Right lobe of liver (tissue), 6 donors: ENCODE measurements around the gene LTBP3. TPM values are rescaled to one million over a fixed set of nuclear protein-coding genes. Genes with fewer than 3 reads are reported as not detected.

Experiments used
- ATAC-seq, 4 donors: fragments of 200-7000 bp; cut with Tn5 transposase; one replicate each; pipeline ENCODE4 v1.9.1; 2020; ENCODE audit warnings: mild to moderate bottlenecking in 4 of 4, moderate library complexity in 4 of 4
- DNase-seq, 3 donors: peaks; one replicate each; pipeline ENCODE4 v3.0.0-alpha.2; 2020
- H3K27ac ChIP-seq, 3 donors: fragments of 200-600 bp; one replicate each; pipeline ENCODE4 v1.8.0; 2022
- H3K27me3 ChIP-seq, 2 donors: fragments of 200-600 bp; one replicate each; pipeline ENCODE4 v1.8.0; 2022
- H3K36me3 ChIP-seq, 4 donors: fragments of 200-600 bp; sonication (generic) in 1 of 4; one replicate each; pipeline versions ENCODE4 v1.5.1 to v1.8.0; 2017 to 2022; ENCODE audit warnings: control low read depth in 1 of 4
- H3K4me1 ChIP-seq, 4 donors: fragments of 200-600 bp; sonication (generic) in 1 of 4; one replicate each; pipeline versions ENCODE4 v1.5.1 to v1.8.0; 2017 to 2022; ENCODE audit warnings: control low read depth in 1 of 4
- H3K4me3 ChIP-seq, 3 donors: fragments of 200-600 bp; one replicate each; pipeline ENCODE4 v1.8.0; 2022
- H3K9me3 ChIP-seq, 4 donors: fragments of 200-600 bp; sonication (generic) in 1 of 4; one replicate each; pipeline versions ENCODE4 v1.5.1 to v1.8.0; 2017 to 2022; ENCODE audit warnings: control low read depth in 1 of 4
- CTCF ChIP-seq, 4 donors: fragments of 200-600 bp in 3 of 4; fragments of 450-650 bp in 1 of 4; IDR thresholded peaks; one replicate each; pipeline versions ENCODE4 v1.5.1 to v1.8.0; 2016 to 2022; ENCODE audit warnings: antibody characterized with exemption in 4 of 4, mild to moderate bottlenecking in 2 of 4
- POLR2A ChIP-seq: fragments of 450-650 bp; IDR thresholded peaks from one replicate; pipeline ENCODE4 v1.6.1; 2017; ENCODE audit warnings: antibody characterized with exemption, mild to moderate bottlenecking
- WGBS: methylation state at CpG from one replicate; pipeline ENCODE4 v1.1.6; 2018; ENCODE audit warnings: low coverage, low lambda C conversion rate; ENCODE audit not compliant: insufficient coverage; ENCODE audit errors: missing lambda C conversion rate; 5-methylcytosine and 5-hydroxymethylcytosine counted together
- intact Hi-C, 2 donors: fragments of 100-400 bp; cut with DNase I; formaldehyde crosslinking; loops; one replicate each; pipeline versions ENCODE4 v1.11.2 to v1.14.1; 2022
- total RNA-seq, 6 experiments: library from RNA; depleted of rRNA in 2 of 6; stranded (reverse); fragments of >200 nt in 2 of 6; fragmentation: NEBNext Ultra II Directional in 3 of 6; extraction: Animal tissue kit (Norgen Biotek cat#: 25700) in 3 of 6; gene quantifications; one replicate each; pipeline versions ENCODE4 v1.1.0 to v1.2.4, GENCODE V29; 2016 to 2023
- donor health status: DM: no; HTN: yes; CAD: no.
- donor health status: DM: no; HTN: no; CAD: no.
- donor health status: DM: no; HTN: no; CAD: no.
- donor health status: DM: no; HTN: yes; CAD: no.
- donor health status: DM: no; HTN: yes; CAD: no.

Gene LTBP3
- total RNA-seq, 6 experiments from 2014 or later = 26.6 to 94.1 (median 46.8) TPM

DNA sequence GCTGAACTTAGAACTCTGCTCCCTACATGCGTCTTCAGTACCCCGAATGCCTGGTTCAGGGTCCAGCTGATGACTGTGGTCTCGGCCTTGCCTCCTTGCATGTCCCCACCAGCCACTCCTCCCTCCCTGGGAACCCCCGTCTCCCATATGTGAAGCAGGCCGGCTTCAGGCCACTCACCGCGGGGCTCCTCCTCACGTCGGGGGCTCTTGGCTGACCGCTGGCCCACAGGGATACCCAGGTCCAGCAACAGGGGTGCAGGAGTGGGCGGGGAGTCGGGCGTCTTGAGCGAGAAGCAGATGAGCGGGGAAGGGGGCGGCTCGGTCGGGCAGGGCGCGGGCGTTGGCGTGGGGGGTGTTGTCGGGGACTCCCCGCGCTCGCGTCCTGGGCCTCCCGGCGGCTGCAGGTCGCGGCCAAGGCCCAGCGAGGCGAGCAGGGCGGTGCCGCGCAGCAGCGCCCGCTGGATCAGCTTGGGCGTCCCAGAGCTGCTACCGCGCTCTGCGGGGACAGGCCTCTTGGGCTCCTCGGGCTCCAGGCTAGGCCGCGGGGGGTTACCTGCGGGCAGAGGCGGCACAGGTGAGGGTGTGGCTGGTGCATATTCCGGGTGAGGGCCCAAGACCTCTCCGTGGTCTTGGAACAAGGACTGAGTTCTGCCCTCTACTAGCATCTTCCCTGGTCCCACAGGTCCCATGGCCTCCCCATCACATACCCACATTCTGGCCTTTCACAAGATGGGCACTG lies 41.2 kb upstream of the LTBP3 start:
- H3K27me3 ChIP-seq = no peaks in the 10 kb centered on the region
- no peaks in the 10 kb centered on the region for H3K9me3 ChIP-seq
- no peak for ATAC-seq
- peaks cover 0 to 34% (median 14%) of the 10 kb centered on the region in 4 donors for H3K36me3 ChIP-seq
- H3K4me3 ChIP-seq = no peak overlapping the region
- 74% methylated on average over 5 of the region's 49 CpGs for WGBS
- no peak for DNase-seq
- intact Hi-C loops = no loop called here
- no peak overlapping the region for H3K27ac ChIP-seq
- H3K4me1 ChIP-seq = no peaks in the 10 kb centered on the region
- TF ChIP-seq CTCF (IDR thresholded peaks at IDR 0.05) (no peak), POLR2A (no peak)

DNA sequence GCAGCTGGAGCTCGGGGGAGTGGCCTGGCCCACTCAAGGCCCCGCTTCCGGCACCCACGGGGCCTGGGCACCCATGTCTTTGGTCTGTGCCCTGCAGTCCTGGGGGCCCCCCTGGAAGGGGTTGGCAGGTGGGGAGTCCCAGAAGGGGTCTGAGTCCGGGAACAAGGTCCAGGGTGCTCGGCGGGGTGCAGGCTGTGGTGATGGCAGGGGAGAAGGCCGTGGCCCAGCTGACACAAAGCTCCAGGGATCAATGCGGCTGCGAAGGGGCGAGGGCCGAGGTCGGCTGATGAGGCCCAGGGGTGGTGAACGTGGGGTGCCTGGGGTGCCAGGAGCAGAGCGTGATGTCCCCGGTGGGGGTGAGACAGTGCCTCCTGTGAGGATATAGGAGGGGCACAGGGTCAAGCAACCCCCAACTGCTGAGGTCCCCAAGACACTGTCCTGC lies 40.1 kb upstream of the LTBP3 start:
- ATAC-seq = no peak
- 73% methylated on average over 4 of the region's 16 CpGs for WGBS
- Histone ChIP-seq H3K27ac (no peak overlapping the region), H3K9me3 (no peaks in the 10 kb centered on the region), H3K4me1 (no peaks in the 10 kb centered on the region), H3K4me3 (no peak overlapping the region), H3K27me3 (no peaks in the 10 kb centered on the region), H3K36me3 (peaks cover 0 to 24% (median 12%) of the 10 kb centered on the region in 4 donors)
- no peak for TF ChIP-seq POLR2A
- TF ChIP-seq CTCF (IDR thresholded peaks at IDR 0.05) = no peak
- DNase-seq = no peak
- intact Hi-C loops = no loop called here

- H3K36me3 ChIP-seq = peaks cover 0 to 17% (median 8%) of the 10 kb centered on the region in 4 donors
- WGBS = 82% methylated on average over 3 of the region's 6 CpGs
- H3K4me1 ChIP-seq = no peaks in the 10 kb centered on the region
- no peak overlapping the region for H3K27ac ChIP-seq
- no peak for TF ChIP-seq POLR2A
- TF ChIP-seq CTCF (IDR thresholded peaks at IDR 0.05) = no peak
- no peak for DNase-seq
- intact Hi-C loops = no loop called here
- ATAC-seq = no peak
- H3K27me3 ChIP-seq = no peaks in the 10 kb centered on the region
- H3K9me3 ChIP-seq = no peaks in the 10 kb centered on the region
- no peak overlapping the region for H3K4me3 ChIP-seq
Observed at GRCh38 chr11:65596520-65596919, 38.4 kb upstream of the LTBP3 start.

GRCh38 chr11:65595543-65596281 lies 37.6 kb upstream of the LTBP3 start, which contains the start of gene KCNK7:
Gene KCNK7 (minus strand): TSS chr11:65595800. CDS start chr11:65595772, 28 bp downstream.
- intact Hi-C loops = no loop called here
- DNase-seq = no peak
- Histone ChIP-seq H3K4me1 (no peaks in the 10 kb centered on the region), H3K4me3 (no peak within 1 kb of the TSS), H3K27ac (no peak within 1 kb of the TSS), H3K27me3 (no peaks in the 10 kb centered on the region), H3K9me3 (no peaks in the 10 kb centered on the region), H3K36me3 (peaks cover 0 to 17% (median 8%) of the 10 kb centered on the region in 4 donors)
- 71% methylated on average over 6 of the region's 12 CpGs for WGBS
- TF ChIP-seq POLR2A (no peak), CTCF (IDR thresholded peaks at IDR 0.05) (no peak)
- ATAC-seq = peak in 1 of 4 donors; percentile 3
